Dermis blood vessel endothelial cell (primary cell): ENCODE results near the gene RABL6. TPM values are rescaled to one million over a fixed set of nuclear protein-coding genes. Genes with fewer than 3 reads are reported as not detected.
"Not testable (repeated sequence)": the region's sequence is repeated elsewhere in the genome, so short reads cannot be mapped to it uniquely, and the experiment has no call there.

Experiments used
- DNase-seq: peaks from one replicate; pipeline ENCODE4 v3.0.0; 2010
- total RNA-seq: library from RNA; depleted of rRNA; stranded (reverse); fragments of >200 nt; gene quantifications from 2 replicates; pipeline ENCODE4 v1.2.3, GENCODE V29; 2014

The RABL6 gene
- total RNA-seq, 1 donor from 2014 or later, result 69.1 TPM

- no peak for DNase-seq
These were observed 30.4 kb upstream of the RABL6 start for GRCh38 chr9:136777359-136777758.

- no peak for DNase-seq
These were observed 27.9 kb upstream of the RABL6 start for GRCh38 chr9:136779808-136780207.

GRCh38 chr9:136782452-136782851 lies 25.3 kb upstream of the RABL6 start:
- no peak for DNase-seq

GRCh38 chr9:136784249-136784996 lies 23.3 kb upstream of the RABL6 start:
- peak; percentile 59 for DNase-seq

- DNase-seq, result no peak
These were observed 22.8 kb upstream of the RABL6 start for GRCh38 chr9:136784997-136785361.

- DNase-seq, result not testable (repeated sequence)
These were observed 22.0 kb upstream of the RABL6 start for GRCh38 chr9:136785565-136786355.

GRCh38 chr9:136786451-136786850 lies 21.3 kb upstream of the RABL6 start:
- no peak for DNase-seq

- DNase-seq, result not testable (repeated sequence)
These were observed 20.8 kb upstream of the RABL6 start for GRCh38 chr9:136786983-136787382.

GRCh38 chr9:136787690-136788400 lies 19.9 kb upstream of the RABL6 start:
- peak; percentile 81 for DNase-seq

GRCh38 chr9:136788644-136789522 lies 18.9 kb upstream of the RABL6 start:
- DNase-seq, result not testable (repeated sequence)

GRCh38 chr9:136789523-136789937 lies 18.2 kb upstream of the RABL6 start:
- no peak for DNase-seq

- peak; percentile 99 for DNase-seq
These were observed 16.9 kb upstream of the RABL6 start, which contains the start of gene TMEM141 for GRCh38 chr9:136790640-136791515. Gene TMEM141 (plus strand): TSS chr9:136791344. CDS start chr9:136791371, 27 bp downstream.

- peak; percentile 43 for DNase-seq
These were observed 16.1 kb upstream of the RABL6 start for GRCh38 chr9:136791516-136792276.

GRCh38 chr9:136792321-136793085 lies 15.2 kb upstream of the RABL6 start:
- no peak for DNase-seq

- DNase-seq, result no peak
These were observed 14.4 kb upstream of the RABL6 start for GRCh38 chr9:136793086-136793946.

- no peak for DNase-seq
These were observed 13.3 kb upstream of the RABL6 start for GRCh38 chr9:136794281-136794999.

GRCh38 chr9:136795000-136795348 lies 12.8 kb upstream of the RABL6 start:
- DNase-seq, result no peak

GRCh38 chr9:136796238-136796774 lies 11.4 kb upstream of the RABL6 start, which contains the start of gene CCDC183:
Gene CCDC183 (plus strand): TSS chr9:136796338. CDS start chr9:136796398, 60 bp downstream.
- DNase-seq, result no peak
